ENCODE results near the gene PLLP. TPM values are rescaled to one million over a fixed set of nuclear protein-coding genes. Genes with fewer than 3 reads are reported as not detected.

PLLP gene
- total RNA-seq, 1 donor from 2014 or later, result 0.30 TPM

DNA sequence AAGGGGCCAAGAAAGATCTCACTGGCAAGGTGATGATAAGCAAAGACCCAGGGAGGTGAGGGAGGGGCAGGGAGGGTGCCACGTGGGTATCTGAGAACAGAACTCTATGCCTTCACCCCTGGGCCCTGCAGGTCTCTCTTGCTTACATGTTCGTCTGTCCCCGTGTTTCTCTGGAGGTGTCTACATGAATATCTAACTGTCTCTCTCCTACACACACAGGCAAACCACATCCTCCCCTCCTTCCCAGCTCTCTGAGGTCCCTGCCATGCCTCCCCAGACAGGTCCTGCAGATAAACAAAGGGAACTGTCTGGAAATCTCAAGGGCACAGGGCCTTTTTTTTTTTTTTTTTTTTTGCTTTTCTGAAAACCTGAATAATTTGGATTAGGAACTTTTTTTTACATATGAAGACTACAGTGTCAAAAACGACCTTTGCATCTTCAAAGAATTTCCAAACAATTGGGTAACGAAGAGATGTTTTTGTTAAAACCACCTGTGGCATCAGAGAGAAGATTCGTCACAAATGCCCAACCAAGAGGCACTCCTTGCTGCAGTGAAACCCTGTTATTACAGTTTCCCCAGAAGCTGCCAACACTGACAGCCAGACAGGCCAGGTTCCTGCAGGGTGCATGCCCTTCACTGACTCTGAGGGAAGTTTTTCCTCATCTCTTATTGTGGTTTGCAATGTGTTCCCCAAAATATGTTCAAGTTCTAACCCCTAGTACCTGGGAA lies 17.8 kb downstream of the PLLP start:
- no peak overlapping the region for H3K4me3 Mint-ChIP-seq (ENCODE audit: unreplicated experiment)
- no peak for DNase-seq (ENCODE audit: extremely low spot score, unreplicated experiment)
- no peak overlapping the region for H3K27ac Mint-ChIP-seq (ENCODE audit: unreplicated experiment)
- TF ChIP-seq, protein P1, sequence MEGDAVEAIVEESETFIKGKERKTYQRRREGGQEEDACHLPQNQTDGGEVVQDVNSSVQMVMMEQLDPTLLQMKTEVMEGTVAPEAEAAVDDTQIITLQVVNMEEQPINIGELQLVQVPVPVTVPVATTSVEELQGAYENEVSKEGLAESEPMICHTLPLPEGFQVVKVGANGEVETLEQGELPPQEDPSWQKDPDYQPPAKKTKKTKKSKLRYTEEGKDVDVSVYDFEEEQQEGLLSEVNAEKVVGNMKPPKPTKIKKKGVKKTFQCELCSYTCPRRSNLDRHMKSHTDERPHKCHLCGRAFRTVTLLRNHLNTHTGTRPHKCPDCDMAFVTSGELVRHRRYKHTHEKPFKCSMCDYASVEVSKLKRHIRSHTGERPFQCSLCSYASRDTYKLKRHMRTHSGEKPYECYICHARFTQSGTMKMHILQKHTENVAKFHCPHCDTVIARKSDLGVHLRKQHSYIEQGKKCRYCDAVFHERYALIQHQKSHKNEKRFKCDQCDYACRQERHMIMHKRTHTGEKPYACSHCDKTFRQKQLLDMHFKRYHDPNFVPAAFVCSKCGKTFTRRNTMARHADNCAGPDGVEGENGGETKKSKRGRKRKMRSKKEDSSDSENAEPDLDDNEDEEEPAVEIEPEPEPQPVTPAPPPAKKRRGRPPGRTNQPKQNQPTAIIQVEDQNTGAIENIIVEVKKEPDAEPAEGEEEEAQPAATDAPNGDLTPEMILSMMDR (IDR thresholded peaks at IDR 0.05), result no peak
- no peaks in the 10 kb centered on the region for H3K36me3 Mint-ChIP-seq (ENCODE audit: unreplicated experiment)
- H3K4me1 Mint-ChIP-seq (ENCODE audit: unreplicated experiment), result peaks cover 2% of the 10 kb centered on the region
- H3K9me3 Mint-ChIP-seq (ENCODE audit: unreplicated experiment), result no peaks in the 10 kb centered on the region
- H3K27me3 Mint-ChIP-seq (ENCODE audit: unreplicated experiment), result no peaks in the 10 kb centered on the region

DNA sequence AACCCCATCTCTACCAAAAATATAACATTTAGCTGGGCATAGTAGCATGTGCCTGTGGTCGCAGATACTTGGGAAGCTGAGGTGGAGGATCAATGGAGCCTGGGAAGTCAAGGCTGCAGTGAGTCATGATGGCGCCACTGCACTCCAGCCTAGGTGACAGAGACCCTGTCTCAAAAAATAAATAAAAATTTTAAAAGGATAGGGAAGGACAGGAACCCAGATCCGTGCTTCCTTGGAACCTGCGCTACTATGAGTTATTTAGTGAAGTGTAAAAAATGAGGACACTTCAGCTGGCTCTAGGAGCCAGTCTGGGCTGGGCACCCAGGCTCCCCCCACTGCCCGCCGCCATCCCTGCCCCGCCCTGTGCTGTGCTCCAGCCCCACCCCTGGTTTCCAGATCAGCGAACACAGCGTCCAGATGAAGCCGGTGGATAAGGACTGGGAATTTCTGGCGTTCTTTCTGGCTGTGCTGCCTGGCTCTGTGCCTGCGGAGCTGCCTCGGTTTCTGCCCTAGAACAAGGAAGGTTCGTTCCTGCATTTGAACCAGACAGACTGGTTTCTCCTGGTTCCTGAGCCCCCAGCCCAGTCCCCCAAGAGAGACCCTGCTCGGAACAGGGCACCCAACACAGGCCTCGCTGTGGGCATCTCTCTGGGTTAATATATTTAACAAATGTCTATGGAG lies 18.5 kb downstream of the PLLP start:
- DNase-seq (ENCODE audit: extremely low spot score, unreplicated experiment), result no peak
- no peaks in the 10 kb centered on the region for H3K9me3 Mint-ChIP-seq (ENCODE audit: unreplicated experiment)

DNA sequence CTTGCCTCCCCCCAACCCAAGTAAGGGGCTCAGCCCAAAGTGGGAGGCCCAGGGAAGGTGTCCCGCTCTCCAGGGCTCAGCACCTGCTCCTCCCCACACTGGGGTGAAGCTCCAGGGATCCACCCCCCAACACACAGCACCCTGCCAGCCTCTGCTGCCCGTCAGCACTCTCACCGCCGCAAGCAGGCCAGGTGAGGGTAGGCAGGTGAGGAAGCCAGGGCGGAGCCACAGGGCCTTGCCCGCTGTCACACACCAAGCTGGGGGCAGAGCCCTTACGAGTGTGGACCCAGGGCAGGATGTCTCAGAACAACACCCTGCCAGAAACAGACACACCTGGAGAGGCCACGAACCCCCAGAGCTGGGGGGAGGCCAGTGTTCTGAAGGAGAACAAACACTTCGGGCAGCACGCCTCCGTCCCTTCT lies 19.5 kb downstream of the PLLP start:
- no peak for DNase-seq (ENCODE audit: extremely low spot score, unreplicated experiment)
- Mint-ChIP-seq H3K4me3 (ENCODE audit: unreplicated experiment) (no peak overlapping the region), H3K4me1 (ENCODE audit: unreplicated experiment) (peaks cover 12% of the 10 kb centered on the region), H3K9me3 (ENCODE audit: unreplicated experiment) (no peaks in the 10 kb centered on the region), H3K27me3 (ENCODE audit: unreplicated experiment) (no peaks in the 10 kb centered on the region), H3K36me3 (ENCODE audit: unreplicated experiment) (no peaks in the 10 kb centered on the region), H3K27ac (ENCODE audit: unreplicated experiment) (no peak overlapping the region)
- TF ChIP-seq, protein P1 (IDR thresholded peaks at IDR 0.05), result no peak

More for the DNA sequence above, 18.5 kb downstream of the PLLP start:
- Mint-ChIP-seq H3K27ac (ENCODE audit: unreplicated experiment) (no peak overlapping the region), H3K27me3 (ENCODE audit: unreplicated experiment) (no peaks in the 10 kb centered on the region), H3K4me1 (ENCODE audit: unreplicated experiment) (peaks cover 2% of the 10 kb centered on the region), H3K36me3 (ENCODE audit: unreplicated experiment) (no peaks in the 10 kb centered on the region), H3K4me3 (ENCODE audit: unreplicated experiment) (no peak overlapping the region)
- TF ChIP-seq, protein P1 (IDR thresholded peaks at IDR 0.05), result no peak

DNA sequence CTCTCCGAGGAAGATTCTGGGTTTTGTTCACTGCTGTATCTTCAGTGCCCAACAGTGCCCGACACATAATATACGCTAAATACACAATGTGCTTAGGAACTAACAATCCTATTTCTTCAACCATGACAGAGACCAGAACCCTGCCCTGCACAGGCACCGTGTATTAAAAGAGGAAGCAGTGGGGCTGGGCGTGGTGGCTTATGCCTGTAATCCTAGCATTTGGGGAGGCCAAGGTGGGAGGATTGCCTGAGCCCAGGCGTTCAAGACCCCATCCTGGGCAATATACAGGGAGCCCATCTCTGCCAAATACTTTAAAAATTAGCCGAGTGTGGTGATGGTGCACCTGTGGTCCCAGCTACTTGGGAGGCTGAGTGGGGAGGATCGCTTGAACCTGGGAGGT lies 20.1 kb downstream of the PLLP start:
- no peak overlapping the region for H3K4me3 Mint-ChIP-seq (ENCODE audit: unreplicated experiment)
- DNase-seq (ENCODE audit: extremely low spot score, unreplicated experiment), result no peak
- H3K36me3 Mint-ChIP-seq (ENCODE audit: unreplicated experiment), result no peaks in the 10 kb centered on the region
- TF ChIP-seq, protein P1 (IDR thresholded peaks at IDR 0.05), result no peak
- no peaks in the 10 kb centered on the region for H3K27me3 Mint-ChIP-seq (ENCODE audit: unreplicated experiment)
- H3K9me3 Mint-ChIP-seq (ENCODE audit: unreplicated experiment), result no peaks in the 10 kb centered on the region
- H3K27ac Mint-ChIP-seq (ENCODE audit: unreplicated experiment), result no peak overlapping the region
- peaks cover 16% of the 10 kb centered on the region for H3K4me1 Mint-ChIP-seq (ENCODE audit: unreplicated experiment)
